HepG2 (cell line): Measurements from ENCODE around the gene LITAFD. TPM values are rescaled to one million over a fixed set of nuclear protein-coding genes. Genes with fewer than 3 reads are reported as not detected.
A peak's percentile ranks its signal among the peaks of the same experiment; 100 is the strongest.

Experiments
- ATF7-NPFF ChIP-seq: sonication (generic); formaldehyde crosslinking; IDR thresholded peaks from 2 replicates; pipeline ENCODE4 v1.8.1; 2023; ENCODE audit warnings: mild to moderate bottlenecking, low read depth, missing genetic modification reagents, moderate library complexity
- CHCHD3 ChIP-seq: sonication (generic); formaldehyde crosslinking; IDR thresholded peaks from 2 replicates; pipeline ENCODE4 v1.8.0; 2022; ENCODE audit warnings: mild to moderate bottlenecking, missing genetic modification reagents, moderate library complexity
- CSRNP1 ChIP-seq: sonication (generic); formaldehyde crosslinking; IDR thresholded peaks from 2 replicates; pipeline ENCODE4 v1.8.1; 2023; ENCODE audit warnings: mild to moderate bottlenecking, missing genetic modification reagents
- HBP1 ChIP-seq: IDR thresholded peaks from 2 replicates; pipeline ENCODE4 v1.6.1; 2016; ENCODE audit warnings: low read depth, control low read depth
- HNRNPUL1 ChIP-seq: fragments of 200-400 bp; formaldehyde crosslinking; IDR thresholded peaks from 2 replicates; pipeline ENCODE4 v1.6.1; 2017; ENCODE audit warnings: low read depth, mild to moderate bottlenecking, low read length, moderate library complexity
- HOXA3 ChIP-seq: sonication (generic); formaldehyde crosslinking; IDR thresholded peaks from 2 replicates; pipeline ENCODE4 v1.5.0; 2020; ENCODE audit warnings: missing genetic modification reagents
- KLF16 ChIP-seq, 2 experiments: sonication (generic) in 1 of 2; formaldehyde crosslinking in 1 of 2; IDR thresholded peaks; 2 replicates each; pipeline versions ENCODE4 v1.6.1 to v1.8.0; 2016 to 2023; ENCODE audit warnings: missing genetic modification reagents in 2 of 2, missing compliant biosample characterization in 1 of 2
- MTF1 ChIP-seq: sonication (generic); formaldehyde crosslinking; IDR thresholded peaks from 2 replicates; pipeline ENCODE4 v1.5.0; 2020; ENCODE audit warnings: missing genetic modification reagents
- NFIC ChIP-seq: IDR thresholded peaks from 2 replicates; pipeline ENCODE4 v1.6.1; 2012; ENCODE audit warnings: mild to moderate bottlenecking, low read length, inconsistent platforms
- NR2C2 ChIP-seq: sonication (generic); formaldehyde crosslinking; IDR thresholded peaks from 2 replicates; pipeline ENCODE4 v1.4.0; 2020; ENCODE audit warnings: missing genetic modification reagents, mild to moderate bottlenecking, moderate library complexity, borderline replicate concordance
- SIX1 ChIP-seq: sonication (generic); formaldehyde crosslinking; IDR thresholded peaks from 2 replicates; pipeline ENCODE4 v1.4.0; 2020; ENCODE audit warnings: missing genetic modification reagents, borderline replicate concordance
- SIX4 ChIP-seq: sonication (generic); formaldehyde crosslinking; IDR thresholded peaks from 2 replicates; pipeline ENCODE4 v1.4.0; 2020; ENCODE audit warnings: missing genetic modification reagents
- ZBTB7A ChIP-seq: sonication (generic); formaldehyde crosslinking; IDR thresholded peaks from 2 replicates; pipeline ENCODE4 v1.8.0; 2022; ENCODE audit warnings: mild to moderate bottlenecking, missing genetic modification reagents
- ZGPAT ChIP-seq: IDR thresholded peaks from 2 replicates; pipeline ENCODE4 v1.6.1; 2016; ENCODE audit warnings: mild to moderate bottlenecking
- ZIK1 ChIP-seq: sonication (generic); formaldehyde crosslinking; IDR thresholded peaks from 2 replicates; pipeline ENCODE4 v1.5.0; 2020; ENCODE audit warnings: mild to moderate bottlenecking, low read depth, missing genetic modification reagents, borderline replicate concordance
- ZNF24 ChIP-seq: fragments of 450-650 bp; IDR thresholded peaks from 2 replicates; pipeline ENCODE4 v1.6.1; 2017; ENCODE audit warnings: antibody characterized with exemption, mild to moderate bottlenecking
- ZNF251 ChIP-seq: sonication (generic); formaldehyde crosslinking; IDR thresholded peaks from 2 replicates; pipeline ENCODE4 v1.9.0; 2021; ENCODE audit warnings: mild to moderate bottlenecking, missing genetic modification reagents
- ZNF260 ChIP-seq: sonication (generic); formaldehyde crosslinking; IDR thresholded peaks from 2 replicates; pipeline ENCODE4 v1.4.0; 2020; ENCODE audit warnings: missing genetic modification reagents, low read depth, mild to moderate bottlenecking, borderline replicate concordance
- ZNF337 ChIP-seq: sonication (generic); formaldehyde crosslinking; IDR thresholded peaks from 2 replicates; pipeline ENCODE4 v1.5.1; 2020; ENCODE audit warnings: missing genetic modification reagents, low read depth, mild to moderate bottlenecking, borderline replicate concordance
- ZNF557 ChIP-seq: sonication (generic); formaldehyde crosslinking; IDR thresholded peaks from 2 replicates; pipeline ENCODE4 v1.4.0; 2020; ENCODE audit warnings: missing genetic modification reagents
- ZNF569 ChIP-seq: sonication (generic); formaldehyde crosslinking; IDR thresholded peaks from 2 replicates; pipeline ENCODE4 v1.5.0; 2020; ENCODE audit warnings: mild to moderate bottlenecking, missing genetic modification reagents, moderate library complexity, borderline replicate concordance
- ZNF652 ChIP-seq: IDR thresholded peaks from 2 replicates; pipeline ENCODE4 v1.6.1; 2016; ENCODE audit warnings: low read depth, borderline replicate concordance
- ZNF710 ChIP-seq: sonication (generic); formaldehyde crosslinking; IDR thresholded peaks from 2 replicates; pipeline ENCODE4 v1.5.0; 2020; ENCODE audit warnings: mild to moderate bottlenecking, missing genetic modification reagents, borderline replicate concordance
- ZNF792 ChIP-seq: IDR thresholded peaks from 2 replicates; pipeline ENCODE4 v1.6.1; 2016
- ZNF839 ChIP-seq: sonication (generic); formaldehyde crosslinking; IDR thresholded peaks from 2 replicates; pipeline ENCODE4 v1.4.0; 2020; ENCODE audit warnings: missing genetic modification reagents, mild to moderate bottlenecking, borderline replicate concordance
- polyA plus RNA-seq, 8 experiments: library from polyadenylated mRNA; depleted of rRNA in 3 of 8; stranded (reverse) in 7 of 8; unstranded in 1 of 8; fragments of >200 nt; fragmentation: Illumina TruSeq in 4 of 8; extraction: Trizol in 4 of 8; gene quantifications; 2 replicates each; pipeline versions ENCODE4 v1.2.1 to v1.2.3, GENCODE V29; 2011 to 2016; ENCODE audit warnings: low read depth in 4 of 8, missing spikeins in 1 of 8, mixed read lengths in 1 of 8; ENCODE audit not compliant: insufficient read depth in 1 of 8
- total RNA-seq, 5 experiments: library from RNA; depleted of rRNA; stranded (reverse); fragments of >200 nt; fragmentation: Illumina TruSeq; extraction: Trizol; gene quantifications; 2 replicates each; pipeline ENCODE4 v1.2.3, GENCODE V29; 2016; ENCODE audit warnings: low read depth in 1 of 5

Gene LITAFD
- total and polyA plus RNA-seq, 2 of the 13 experiments (the other 11 are each of a cell fraction or from before 2014, with no cell fraction given): not detected

GRCh38 chr16:8850279-8850885 lies 31.8 kb upstream of the LITAFD start (continued):
- TF ChIP-seq ZNF710 (CRISPR knock-in tag) (peak; percentile 23; the same call in 1 of the 2 replicates), ZNF260 (CRISPR knock-in tag) (no peak; the same call in 1 of the 2 replicates), SIX4 (CRISPR knock-in tag) (peak; percentile 69), CSRNP1 (peak; percentile 88; the same call in 1 of the 2 replicates), ZNF839 (no peak), NR2C2 (peak; percentile 86), CHCHD3 (CRISPR knock-in tag) (no peak), ATF7-NPFF (peak; percentile 83), ZBTB7A (CRISPR knock-in tag) (no peak), HNRNPUL1 (no peak), ZNF557 (CRISPR knock-in tag) (peak; percentile 18; the same call in 1 of the 2 replicates), ZNF251 (CRISPR knock-in tag) (no peak), HBP1 (CRISPR knock-in tag) (no peak), ZIK1 (CRISPR knock-in tag) (peak; percentile 86; the same call in 1 of the 2 replicates), ZNF792 (CRISPR knock-in tag) (peak; percentile 97), ZGPAT (CRISPR knock-in tag) (peak; percentile 92), NFIC (no peak), ZNF24 (no peak), SIX1 (CRISPR knock-in tag) (peak; percentile 54; the same call in 1 of the 2 replicates), MTF1 (CRISPR knock-in tag) (no peak), ZNF337 (CRISPR knock-in tag) (peak; percentile 99; the same call in 1 of the 2 replicates), ZNF652 (CRISPR knock-in tag) (no peak), ZNF569 (no peak), KLF16 (CRISPR knock-in tag; IDR thresholded peaks at IDR 0.05) (peak in 1 of 2 experiments; percentile 43; a peak in 1 of 4 replicates), HOXA3 (CRISPR knock-in tag) (peak; percentile 90)
